Stimulated activated CD8-positive, alpha-beta memory T cell treated with anti-CD3 and anti-CD28 coated beads, Interleukin-15, amount 100 ng/mL, for 48 hours (primary cell): ENCODE measurements around the gene DCLRE1C.
"Not testable (repeated sequence)": the region's sequence is repeated elsewhere in the genome, so short reads cannot be mapped to it uniquely, and the experiment has no call there.

ENCODE experiments used
- DNase-seq, 2 donors: peaks; one replicate each; pipeline ENCODE4 v3.0.0-alpha.2; 2020; ENCODE audit warnings: low read depth in 2 of 2

Gene DCLRE1C

DNA sequence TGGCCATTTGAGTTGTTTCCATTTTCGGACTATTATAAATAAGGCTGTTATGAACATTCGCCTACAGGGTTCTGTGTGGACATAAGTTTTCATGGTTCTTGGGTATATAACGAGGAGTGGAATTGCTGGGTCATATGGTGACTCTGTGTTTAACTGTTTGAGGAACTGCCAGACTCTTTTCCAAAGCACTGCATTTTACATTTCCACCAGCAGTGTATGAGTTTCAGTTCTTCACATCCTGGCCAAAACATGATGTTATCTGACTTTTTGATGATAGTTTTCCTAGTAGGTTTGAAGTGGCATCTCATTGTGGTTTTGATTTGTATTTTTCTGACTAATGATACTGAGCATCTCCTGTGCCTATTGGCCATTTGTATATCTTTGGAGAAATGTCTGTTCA lies 69.8 kb downstream of the DCLRE1C start:
- DNase-seq = no peak

DNA sequence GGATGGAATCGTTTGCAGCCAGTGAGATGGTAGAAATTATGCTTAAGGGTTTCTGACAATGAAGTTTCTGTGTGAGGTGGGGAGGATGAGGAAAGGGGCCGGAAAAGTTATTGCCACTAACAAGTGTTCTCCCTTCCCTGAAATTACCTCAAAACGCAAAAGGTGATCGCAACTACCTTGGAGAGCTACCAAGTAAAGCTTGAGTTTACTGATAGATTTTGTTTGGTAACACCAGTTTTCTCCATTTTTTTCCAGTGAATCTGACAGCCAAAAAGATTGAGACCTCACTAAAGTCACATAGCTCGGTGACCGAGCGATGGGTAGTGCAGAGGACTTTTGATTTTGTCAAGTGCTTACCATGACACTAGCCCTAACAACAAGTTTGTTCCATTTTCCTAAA lies 73.7 kb downstream of the DCLRE1C start:
- no peak for DNase-seq

DNA sequence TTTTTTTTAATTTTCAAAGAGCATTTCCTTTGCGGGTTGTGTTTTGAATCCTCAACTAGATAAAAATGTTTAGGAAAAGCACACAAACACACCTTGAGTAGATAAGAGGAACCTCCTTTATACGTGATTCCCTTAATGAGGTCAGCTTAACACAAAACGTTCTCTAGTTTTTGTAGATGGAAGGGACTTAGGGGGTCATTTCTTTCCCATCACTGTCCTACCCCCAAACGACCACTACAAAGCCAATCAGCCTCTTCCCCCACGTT lies 74.0 kb downstream of the DCLRE1C start:
- DNase-seq = no peak

DNA sequence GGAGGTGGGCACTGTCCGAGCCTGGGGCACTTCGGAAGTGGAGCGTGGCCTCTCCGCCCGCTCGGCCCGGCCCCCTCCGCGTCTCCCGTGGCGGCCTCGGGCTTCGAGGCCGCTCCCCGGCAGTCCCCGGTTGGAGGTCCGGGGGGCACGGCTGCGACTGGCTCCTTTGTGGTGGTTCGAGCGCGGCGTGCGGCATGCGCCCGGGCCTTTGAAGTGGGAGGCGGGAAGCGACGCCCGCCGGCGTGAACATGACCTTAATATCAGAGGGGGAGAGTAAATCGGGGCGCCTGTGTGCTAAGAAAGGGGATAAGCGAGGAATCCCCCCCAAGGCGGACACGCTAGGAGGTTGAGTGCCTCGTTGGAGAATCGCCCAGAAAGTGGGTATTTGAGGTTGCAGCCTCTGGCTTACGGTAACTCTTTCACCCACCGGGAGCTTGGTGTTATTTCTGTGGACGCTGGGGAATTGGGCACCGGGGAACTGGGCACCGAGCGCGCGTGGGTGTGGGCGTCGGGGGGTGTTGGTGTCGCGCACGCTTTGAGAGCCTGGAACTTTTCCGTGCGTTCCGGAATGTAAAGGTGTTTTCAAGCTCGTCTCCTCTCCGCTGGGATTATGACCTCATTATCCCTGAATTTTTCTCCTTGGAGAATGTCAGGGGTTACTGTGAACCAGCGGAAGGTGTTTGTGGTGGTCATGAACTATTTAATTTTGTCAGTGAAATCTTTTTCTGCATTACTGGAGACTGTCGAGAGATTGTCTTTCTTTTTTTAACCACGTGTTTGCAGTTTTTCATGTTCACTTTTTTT lies 74.6 kb downstream of the DCLRE1C start:
- DNase-seq = peak; percentile 8 to 17

DNA sequence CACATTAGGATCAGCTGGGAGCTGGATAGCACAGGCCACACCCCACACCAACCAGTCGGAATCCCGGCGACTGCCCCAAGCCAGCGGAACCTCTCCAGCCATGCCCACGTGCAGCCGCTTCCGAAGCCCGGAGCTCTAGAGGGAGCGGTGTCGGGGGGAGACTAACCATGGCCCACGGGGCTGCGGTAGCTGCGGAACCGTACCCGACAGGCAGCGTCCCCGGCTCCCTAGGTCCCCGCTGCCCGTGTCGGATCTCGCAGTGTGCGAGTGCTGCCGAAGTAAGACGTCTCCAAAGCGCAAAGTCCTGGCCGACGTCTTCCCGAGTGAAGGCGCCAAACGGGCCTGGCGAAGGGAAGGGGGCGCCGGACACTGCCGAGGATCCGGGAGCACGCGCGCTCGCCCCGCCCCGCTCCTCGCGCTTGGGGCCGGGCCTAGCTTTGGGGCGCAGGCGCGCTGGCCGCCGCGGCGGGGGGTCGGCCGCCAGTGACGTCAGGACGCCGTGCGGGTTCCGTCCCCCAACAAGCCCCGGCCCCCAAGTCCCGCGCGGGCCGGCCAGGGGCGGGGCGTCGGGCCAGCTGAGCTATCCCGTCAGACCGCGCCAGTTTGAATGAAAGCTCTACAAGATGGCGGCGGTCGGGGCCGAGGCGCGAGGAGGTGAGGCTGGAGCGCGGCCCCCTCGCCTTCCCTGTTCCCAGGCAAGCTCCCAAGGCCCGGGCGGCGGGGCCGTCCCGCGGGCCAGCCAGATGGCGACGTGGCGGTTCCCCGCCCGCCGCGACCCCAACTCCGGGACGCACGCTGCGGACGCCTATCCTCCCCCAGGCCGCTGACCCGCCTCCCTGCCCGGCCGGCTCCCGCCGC lies 75.4 kb downstream of the DCLRE1C start, which contains the start of gene SUV39H2:
Gene SUV39H2, plus strand, starts transcription at position 601 of the 858 bp plus-strand sequence. Its CDS starts 23 bp downstream, at position 624.
- DNase-seq = peak; percentile 93 to 94

DNA sequence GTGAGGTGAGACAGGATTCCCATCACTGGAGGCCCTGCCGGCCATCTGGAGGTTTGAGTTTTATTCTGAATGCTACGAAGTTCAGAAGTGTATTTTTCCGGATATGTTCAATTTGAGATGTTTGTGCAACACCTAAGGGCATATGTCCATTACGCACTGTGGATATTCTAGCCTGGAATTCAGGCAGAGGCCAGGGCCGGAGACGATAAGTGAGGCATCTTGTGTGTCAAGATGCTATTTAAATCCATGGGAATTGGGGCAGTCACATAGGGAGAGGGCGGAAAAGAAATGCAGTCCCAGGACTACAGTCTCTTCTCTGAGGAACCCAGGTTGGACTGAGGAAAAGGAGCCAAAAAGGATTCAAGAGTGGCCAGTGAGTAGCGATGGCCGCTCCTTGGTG lies 77.1 kb downstream of the DCLRE1C start:
- DNase-seq = no peak

DNA sequence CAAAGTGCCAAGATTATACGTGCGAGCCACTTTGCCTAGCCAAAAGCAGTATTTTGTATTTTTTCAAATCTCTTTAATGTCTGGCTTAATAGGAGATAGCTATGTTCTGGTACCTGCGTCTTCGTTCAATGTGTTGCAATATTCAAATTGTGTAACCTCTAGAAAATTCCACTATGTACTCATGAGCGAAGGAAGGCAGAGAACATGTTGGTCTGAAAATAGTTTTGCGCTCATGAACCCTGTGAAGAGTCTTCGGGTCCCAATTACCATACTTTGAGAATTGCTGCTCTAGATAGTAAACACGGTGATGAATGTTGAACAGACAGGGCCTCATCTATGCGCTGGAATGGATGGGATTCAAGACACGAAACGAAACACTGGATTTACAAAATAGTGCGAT lies 78.0 kb downstream of the DCLRE1C start:
- no peak for DNase-seq

DNA sequence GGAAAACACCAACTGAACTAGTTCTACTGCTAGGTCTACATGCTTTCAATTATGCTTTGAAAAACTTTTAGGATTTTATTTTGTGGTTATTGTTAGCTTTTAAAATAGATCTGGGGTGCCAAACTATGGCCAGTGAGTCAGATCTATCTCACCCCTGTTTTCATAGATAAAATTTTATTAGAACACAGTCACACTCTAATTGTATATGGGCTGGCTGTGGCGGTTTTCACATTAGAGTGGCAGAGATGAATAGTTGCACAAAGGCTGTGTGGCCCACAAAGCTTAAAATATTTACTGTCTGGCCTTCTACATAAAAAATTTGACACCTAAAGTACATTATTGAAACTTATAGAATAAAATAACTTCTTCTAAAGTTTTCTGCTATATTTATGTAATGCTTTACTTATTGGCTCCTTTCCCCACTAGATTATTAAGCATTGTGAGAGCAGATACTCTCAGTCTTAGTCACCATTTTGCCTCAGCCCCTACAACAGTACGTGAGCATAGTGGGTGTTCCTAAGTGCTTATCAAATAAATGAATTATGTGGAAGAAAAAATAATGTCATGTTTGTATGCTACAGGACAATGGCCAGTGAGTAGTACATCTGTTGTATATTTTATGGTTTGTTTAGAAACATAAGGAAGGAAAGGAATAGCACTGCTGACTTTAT lies 80.7 kb downstream of the DCLRE1C start:
- no peak for DNase-seq

DNA sequence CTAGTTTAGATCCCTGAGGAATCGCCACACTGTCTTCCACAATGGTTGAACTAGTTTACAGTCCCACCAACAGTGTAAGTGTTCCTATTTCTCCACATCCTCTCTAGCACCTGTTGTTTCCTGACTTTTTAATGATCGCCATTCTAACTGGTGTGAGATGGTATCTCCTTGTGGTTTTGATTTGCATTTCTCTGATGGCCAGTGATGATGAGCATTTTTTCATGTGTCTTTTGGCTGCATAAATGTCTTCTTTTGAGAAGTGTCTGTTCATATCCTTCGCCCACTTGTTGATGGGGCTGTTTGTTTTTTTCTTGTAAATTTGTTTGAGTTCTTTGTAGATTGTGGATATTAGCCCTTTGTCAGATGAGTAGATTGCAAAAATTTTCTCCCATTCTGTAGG lies 89.0 kb downstream of the DCLRE1C start:
- not testable (repeated sequence) for DNase-seq

DNA sequence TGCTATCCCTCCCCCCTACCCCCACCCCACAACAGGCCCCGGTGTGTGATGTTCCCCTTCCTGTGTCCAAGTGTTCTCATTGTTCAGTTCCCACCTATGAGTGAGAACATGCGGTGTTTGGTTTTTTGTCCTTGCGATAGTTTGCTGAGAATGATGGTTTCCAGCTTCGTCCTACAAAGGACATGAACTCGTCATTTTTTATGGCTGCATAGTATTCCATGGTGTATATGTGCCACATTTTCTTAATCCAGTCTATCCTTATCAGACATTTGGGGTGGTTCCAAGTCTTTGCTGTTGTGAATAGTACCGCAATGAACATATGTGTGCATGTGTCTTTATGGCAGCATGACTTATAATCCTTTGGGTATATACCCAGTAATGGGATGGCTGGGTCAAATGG lies 89.4 kb downstream of the DCLRE1C start:
- not testable (repeated sequence) for DNase-seq

DNA sequence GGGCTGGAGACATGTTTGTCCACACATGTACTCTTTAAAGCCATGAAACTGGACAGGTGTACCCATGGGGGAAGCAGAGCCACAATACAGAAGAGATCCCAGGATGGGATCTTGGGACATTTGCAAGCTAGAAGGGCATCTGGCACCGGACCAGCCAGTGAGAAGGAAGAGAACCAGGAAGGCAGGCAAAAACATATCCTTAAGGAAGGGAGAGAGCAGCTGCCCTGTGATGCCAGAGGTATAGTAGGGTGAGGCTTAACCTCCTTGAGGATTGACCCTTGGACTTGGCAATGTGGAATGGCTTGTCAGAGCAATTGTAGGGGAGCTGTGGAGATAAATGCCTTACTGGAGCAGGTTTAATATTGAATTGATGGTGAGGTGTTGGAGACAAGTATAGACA lies 93.1 kb downstream of the DCLRE1C start:
- DNase-seq = no peak

DNA sequence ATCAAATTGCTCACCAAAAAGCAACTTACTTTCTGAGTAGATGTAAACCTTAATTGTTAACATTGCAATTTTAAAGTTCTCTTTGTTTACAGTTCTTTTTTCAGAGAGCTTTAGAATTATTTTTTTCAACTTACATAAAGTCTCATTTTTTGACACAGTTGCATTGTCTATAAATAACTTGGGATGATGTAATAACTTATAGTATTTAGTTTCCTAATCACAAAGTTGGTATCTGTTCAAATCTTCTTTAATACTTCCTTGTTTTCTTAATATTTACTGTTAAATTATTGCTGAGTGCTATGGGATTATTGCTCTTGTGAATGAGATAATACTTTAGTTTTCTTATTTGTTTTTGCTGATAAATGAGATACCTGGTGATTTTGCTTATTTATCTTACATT lies 94.1 kb downstream of the DCLRE1C start:
- no peak for DNase-seq

DNA sequence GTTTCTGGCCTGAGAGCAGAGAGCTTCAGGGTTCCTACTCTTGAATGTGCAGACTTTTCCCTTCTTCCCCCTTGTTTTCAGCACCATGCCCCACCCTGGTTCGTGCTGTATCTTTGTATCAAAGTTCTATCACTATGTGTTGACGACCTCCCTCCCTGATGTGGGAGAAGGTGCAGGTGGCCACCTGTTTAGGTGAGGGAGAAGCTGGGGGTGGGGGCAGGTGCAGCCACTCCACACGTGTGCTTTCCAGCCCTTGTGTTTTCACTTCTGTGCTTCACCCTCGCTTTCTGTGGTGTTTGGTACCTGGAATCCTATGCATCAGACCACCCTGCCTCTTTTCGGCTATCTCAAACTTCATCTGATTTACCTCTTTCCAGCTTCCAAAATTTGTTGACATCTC lies 94.9 kb downstream of the DCLRE1C start:
- DNase-seq = no peak

DNA sequence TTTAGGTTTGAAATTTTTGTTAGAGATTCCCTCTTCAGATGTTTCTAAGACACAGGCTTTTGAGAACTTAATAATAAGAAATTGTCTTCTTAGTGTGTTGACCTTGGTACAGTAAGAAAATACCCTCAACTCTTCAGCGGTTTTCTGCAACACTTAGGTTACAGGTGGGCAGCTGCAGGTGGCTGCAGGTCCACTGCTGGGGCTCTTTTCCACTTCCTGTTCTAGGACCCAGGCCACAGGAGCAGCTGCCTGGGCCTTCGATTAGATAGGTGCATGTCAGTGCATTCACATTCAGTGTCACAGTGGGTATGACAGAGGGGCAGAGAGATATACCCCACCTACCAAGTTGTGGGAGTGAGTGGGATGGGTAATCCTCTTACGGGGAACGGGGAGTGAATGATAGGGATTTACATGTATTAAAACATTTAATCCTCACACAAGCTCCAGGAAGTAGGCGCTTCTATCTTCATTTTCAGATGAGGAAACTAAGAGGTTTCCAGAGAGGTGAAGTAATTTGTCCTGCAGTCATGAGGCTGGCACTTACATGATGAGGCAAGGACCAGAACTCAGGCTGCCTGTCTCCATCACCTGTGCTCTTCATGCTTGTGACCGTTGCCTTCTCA lies 95.4 kb downstream of the DCLRE1C start:
- no peak for DNase-seq

DNA sequence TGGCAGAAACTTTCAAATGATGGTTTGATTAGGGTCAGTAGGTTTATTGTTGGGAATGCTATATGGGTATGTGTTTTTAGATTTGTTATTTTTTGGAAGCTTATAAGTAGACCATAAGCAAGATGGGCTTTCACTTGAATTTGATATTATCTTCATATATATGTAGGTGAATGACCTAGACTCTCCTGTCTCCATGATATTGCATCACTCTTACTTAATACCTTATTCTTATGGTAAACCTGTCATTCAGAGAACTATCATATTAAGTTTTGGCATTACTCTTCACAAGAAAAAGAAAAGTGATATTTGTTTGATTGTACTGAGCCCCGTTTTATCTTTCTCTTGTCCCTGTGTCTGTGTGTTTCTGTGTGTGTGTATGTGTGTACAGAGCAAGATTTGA lies 98.4 kb downstream of the DCLRE1C start:
- DNase-seq = no peak

DNA sequence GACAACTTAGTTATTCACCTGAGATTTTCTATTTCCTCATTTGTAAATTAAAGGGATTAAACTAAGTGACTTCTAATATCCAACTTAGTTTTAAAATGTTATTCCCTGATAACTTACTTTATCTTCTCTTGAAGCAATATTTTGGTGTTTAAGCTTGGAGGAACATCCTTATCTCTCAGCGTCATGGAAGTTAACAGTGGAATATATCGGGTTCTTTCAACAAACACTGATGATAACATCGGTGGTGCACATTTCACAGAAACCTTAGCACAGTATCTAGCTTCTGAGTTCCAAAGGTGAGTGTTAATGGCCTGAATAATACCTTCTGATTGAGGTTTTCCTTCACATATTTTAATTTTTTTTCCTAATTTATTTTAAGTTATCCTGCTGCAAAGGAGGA lies 101.7 kb downstream of the DCLRE1C start:
- no peak for DNase-seq
